Measurements from ENCODE around the gene GBP6. TPM values are rescaled to one million over a fixed set of nuclear protein-coding genes. Genes with fewer than 3 reads are reported as not detected.
A peak's percentile ranks its signal among the peaks of the same experiment; 100 is the strongest.
"Not testable (repeated sequence)": the region's sequence is repeated elsewhere in the genome, so short reads cannot be mapped to it uniquely, and the experiment has no call there.

Gene GBP6
- polyA plus RNA-seq, 1 experiment, result not detected

DNA sequence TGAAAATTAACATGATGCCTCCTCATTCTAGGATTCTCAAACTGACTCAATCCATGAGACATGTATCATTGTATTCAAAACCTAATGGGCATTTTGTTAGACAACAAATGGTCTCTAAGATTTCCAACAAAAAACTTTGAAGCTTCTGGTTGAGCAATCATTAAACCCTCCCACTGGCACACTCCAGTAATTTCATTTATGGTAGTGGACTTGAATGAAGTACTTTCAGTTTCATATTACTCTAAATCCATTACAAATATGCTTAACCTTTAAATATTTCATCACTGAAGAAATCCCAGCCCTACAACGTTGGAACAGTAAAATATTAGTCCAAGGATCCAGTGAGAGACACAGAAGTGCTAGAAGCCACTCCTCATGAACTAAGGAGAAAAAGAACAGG, 43.5 kb downstream of the GBP6 start:
- H3K36me3 ChIP-seq (ENCODE audit: control insufficient read depth, insufficient read depth, low read length), result no peaks in the 10 kb centered on the region
- peak; percentile 3 for DNase-seq (ENCODE audit: low read depth)
- no peaks in the 10 kb centered on the region for H3K27me3 ChIP-seq (ENCODE audit: control insufficient read depth, insufficient read depth, low read length)
- 0 out of 2 replicates have a peak overlapping the region, but pooled peaks have one; percentile 9 for H3K4me3 ChIP-seq (ENCODE audit: low read depth, low read length)
- ChIA-PET POLR2A (interaction anchor here (0.7 kb wide), 1 partner anchor 42 kb away, joined by 5 read pairs; no protein-coding TSS in a partner anchor), CTCF (interaction anchor here (2.0 kb wide), 1 partner anchor 49 kb away, joined by 7 read pairs; no protein-coding TSS in a partner anchor)
- TF ChIP-seq CTCF (IDR thresholded peaks at IDR 0.05; ENCODE audit: insufficient read depth, low read depth, low read length), result no peak

DNA sequence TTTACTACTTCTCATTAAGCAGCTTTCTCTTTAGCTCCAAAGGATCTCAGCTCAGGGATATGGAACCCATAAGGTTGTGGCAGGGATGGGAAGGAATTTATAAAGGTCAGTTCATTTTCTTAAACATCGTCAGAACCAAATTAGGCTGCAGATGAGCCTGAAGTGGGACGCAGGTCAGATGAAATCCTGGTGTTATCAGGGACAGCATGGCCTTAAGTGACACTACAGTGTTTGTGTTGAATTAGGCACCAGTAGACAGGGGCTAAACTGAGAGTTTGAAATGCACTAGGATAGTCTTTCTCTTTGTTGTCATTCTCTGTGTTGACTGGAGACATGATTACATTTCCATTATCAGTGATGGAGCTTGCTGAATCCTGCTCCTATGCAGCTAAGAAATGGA, 43.9 kb downstream of the GBP6 start:
- not testable (repeated sequence) for H3K36me3 ChIP-seq (ENCODE audit: control insufficient read depth, insufficient read depth, low read length); DNase-seq (ENCODE audit: low read depth); H3K27me3 ChIP-seq (ENCODE audit: control insufficient read depth, insufficient read depth, low read length)
- 0 out of 2 replicates have a peak overlapping the region, but pooled peaks have one; percentile 9 for H3K4me3 ChIP-seq (ENCODE audit: low read depth, low read length)
- ChIA-PET POLR2A (interaction anchor here (0.7 kb wide), 1 partner anchor 43 kb away, joined by 5 read pairs; no protein-coding TSS in a partner anchor), CTCF (interaction anchor here (2.0 kb wide), 1 partner anchor 49 kb away, joined by 7 read pairs; no protein-coding TSS in a partner anchor)

DNA sequence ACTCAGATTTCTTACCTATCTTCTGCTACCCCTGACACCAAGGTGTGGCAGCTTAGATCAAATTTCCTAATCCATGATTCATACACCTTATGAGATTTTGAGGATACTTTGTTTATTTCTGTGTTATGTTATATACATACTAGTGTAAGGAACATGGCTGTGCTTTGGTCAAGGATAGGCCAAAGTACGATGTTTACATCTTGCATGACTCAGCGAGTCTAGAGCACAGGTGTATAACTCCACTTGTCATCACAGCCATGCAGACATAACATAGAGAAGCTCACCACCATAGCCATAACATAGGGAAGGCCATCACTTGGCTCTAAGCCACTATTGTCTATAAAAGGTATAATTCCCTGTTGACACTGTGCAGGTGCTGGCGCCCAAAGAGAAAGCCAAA, 61.2 kb downstream of the GBP6 start:
- POLR2A ChIA-PET, result no interaction called here
- CTCF ChIA-PET, result no interaction called here
- Histone ChIP-seq H3K27me3 (ENCODE audit: control insufficient read depth, insufficient read depth, low read length) (no peaks in the 10 kb centered on the region), H3K4me3 (ENCODE audit: low read depth, low read length) (no peak overlapping the region), H3K36me3 (ENCODE audit: control insufficient read depth, insufficient read depth, low read length) (no peaks in the 10 kb centered on the region)
- DNase-seq (ENCODE audit: low read depth), result no peak
- no peak for TF ChIP-seq CTCF (IDR thresholded peaks at IDR 0.05; ENCODE audit: insufficient read depth, low read depth, low read length)

DNA sequence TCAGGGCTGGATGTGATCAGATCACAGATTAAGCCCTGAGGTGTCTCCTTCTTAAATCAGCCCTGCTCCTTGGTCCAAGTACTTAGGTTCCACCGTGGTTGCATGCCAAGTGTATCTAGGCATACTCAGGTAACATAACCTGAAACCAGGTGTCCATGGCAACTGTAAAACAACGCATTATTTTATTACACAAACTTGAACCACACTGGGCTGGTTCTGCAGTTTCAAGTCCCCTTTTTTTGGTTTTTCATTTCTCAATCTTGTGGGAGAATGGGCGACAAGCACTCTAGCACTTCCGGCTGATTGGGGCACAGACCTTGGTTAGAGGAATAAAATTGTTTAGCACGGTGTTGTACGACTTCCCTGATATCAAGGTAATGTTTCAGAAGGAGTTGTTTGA, 65.2 kb downstream of the GBP6 start:
- Histone ChIP-seq H3K4me3 (ENCODE audit: low read depth, low read length) (no peak overlapping the region), H3K36me3 (ENCODE audit: control insufficient read depth, insufficient read depth, low read length) (no peaks in the 10 kb centered on the region), H3K27me3 (ENCODE audit: control insufficient read depth, insufficient read depth, low read length) (no peaks in the 10 kb centered on the region; the same call in 1 of the 2 replicates)
- TF ChIP-seq CTCF (IDR thresholded peaks at IDR 0.05; ENCODE audit: insufficient read depth, low read depth, low read length), result no peak
- ChIA-PET CTCF (no interaction called here), POLR2A (no interaction called here)
- no peak for DNase-seq (ENCODE audit: low read depth)

GRCh38 chr1:89429681-89430080, 65.8 kb downstream of the GBP6 start:
- DNase-seq (ENCODE audit: low read depth); H3K4me3 ChIP-seq (ENCODE audit: low read depth, low read length); H3K36me3 ChIP-seq (ENCODE audit: control insufficient read depth, insufficient read depth, low read length); POLR2A ChIA-PET; H3K27me3 ChIP-seq (ENCODE audit: control insufficient read depth, insufficient read depth, low read length); CTCF ChIA-PET: not testable (repeated sequence)

DNA sequence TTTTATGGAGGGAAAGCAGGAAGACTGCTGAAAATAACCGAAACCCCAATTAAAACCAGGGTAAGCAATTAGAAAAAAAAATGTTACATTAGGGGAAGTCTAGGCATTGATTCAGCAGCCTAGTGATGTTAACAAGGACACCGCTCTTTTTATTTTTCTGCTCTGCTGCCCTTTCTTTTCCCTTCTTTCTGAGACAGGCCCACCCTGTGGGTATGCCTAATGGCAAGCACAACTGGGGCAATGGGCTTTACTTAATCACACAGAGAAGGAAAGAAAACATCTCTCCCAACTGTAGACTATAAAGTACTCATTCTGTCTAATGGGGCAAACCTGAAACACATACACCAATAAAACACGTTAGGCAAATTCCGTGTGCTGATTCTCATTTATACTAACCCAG, 69.6 kb downstream of the GBP6 start:
- Histone ChIP-seq H3K36me3 (ENCODE audit: control insufficient read depth, insufficient read depth, low read length) (no peaks in the 10 kb centered on the region), H3K4me3 (ENCODE audit: low read depth, low read length) (no peak overlapping the region), H3K27me3 (ENCODE audit: control insufficient read depth, insufficient read depth, low read length) (no peaks in the 10 kb centered on the region; the same call in 1 of the 2 replicates)
- CTCF ChIA-PET, result no interaction called here
- no peak for TF ChIP-seq CTCF (IDR thresholded peaks at IDR 0.05; ENCODE audit: insufficient read depth, low read depth, low read length)
- DNase-seq (ENCODE audit: low read depth), result no peak
- POLR2A ChIA-PET, result no interaction called here

DNA sequence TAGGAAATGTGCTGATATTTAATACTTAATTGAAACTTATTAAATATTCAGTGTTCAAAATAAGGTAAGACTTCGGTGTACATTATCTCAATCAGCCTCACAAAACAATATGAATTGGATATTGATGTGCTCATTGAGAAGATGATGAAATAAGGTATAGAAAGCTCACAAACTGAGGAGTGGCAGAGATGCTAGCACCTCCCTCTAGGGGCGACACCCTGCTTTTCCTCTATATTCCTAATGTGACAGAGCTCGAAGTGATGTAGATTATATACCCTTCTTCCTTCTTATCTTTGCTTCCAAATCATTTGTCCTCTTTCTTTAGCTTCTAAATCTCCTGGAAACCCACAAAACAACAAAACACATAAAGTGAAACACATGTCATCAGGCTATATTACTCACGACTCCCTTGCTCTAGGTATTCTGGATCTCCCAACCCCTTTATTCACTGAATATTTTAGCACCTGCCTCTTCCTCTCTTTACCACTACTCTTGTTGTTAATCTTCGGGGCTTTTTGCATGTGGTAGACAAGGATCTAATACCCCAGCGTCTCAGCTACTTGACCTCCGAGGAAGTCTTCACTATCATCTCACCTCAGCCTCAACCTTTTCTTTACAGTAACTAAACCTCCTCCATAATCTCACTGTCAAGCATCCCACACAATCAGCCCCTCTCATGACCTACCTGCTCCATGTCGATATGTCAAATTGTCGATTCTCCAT, 70.4 kb downstream of the GBP6 start:
- DNase-seq (ENCODE audit: low read depth); H3K4me3 ChIP-seq (ENCODE audit: low read depth, low read length); POLR2A ChIA-PET; H3K27me3 ChIP-seq (ENCODE audit: control insufficient read depth, insufficient read depth, low read length); H3K36me3 ChIP-seq (ENCODE audit: control insufficient read depth, insufficient read depth, low read length): not testable (repeated sequence)
- CTCF ChIA-PET, result interaction anchor here (0.6 kb wide), 1 partner anchor 479 kb away, joined by 3 read pairs; no protein-coding TSS in a partner anchor
